HG03045 (cell line): ENCODE data around the gene CYFIP1.

Experiments
- ATAC-seq: cut with Tn5 transposase; IDR thresholded peaks from one replicate; pipeline ENCODE4 v1.9.1; 2021; ENCODE audit warnings: mild to moderate bottlenecking, moderate library complexity; ENCODE audit not compliant: unreplicated experiment

CYFIP1 gene

DNA sequence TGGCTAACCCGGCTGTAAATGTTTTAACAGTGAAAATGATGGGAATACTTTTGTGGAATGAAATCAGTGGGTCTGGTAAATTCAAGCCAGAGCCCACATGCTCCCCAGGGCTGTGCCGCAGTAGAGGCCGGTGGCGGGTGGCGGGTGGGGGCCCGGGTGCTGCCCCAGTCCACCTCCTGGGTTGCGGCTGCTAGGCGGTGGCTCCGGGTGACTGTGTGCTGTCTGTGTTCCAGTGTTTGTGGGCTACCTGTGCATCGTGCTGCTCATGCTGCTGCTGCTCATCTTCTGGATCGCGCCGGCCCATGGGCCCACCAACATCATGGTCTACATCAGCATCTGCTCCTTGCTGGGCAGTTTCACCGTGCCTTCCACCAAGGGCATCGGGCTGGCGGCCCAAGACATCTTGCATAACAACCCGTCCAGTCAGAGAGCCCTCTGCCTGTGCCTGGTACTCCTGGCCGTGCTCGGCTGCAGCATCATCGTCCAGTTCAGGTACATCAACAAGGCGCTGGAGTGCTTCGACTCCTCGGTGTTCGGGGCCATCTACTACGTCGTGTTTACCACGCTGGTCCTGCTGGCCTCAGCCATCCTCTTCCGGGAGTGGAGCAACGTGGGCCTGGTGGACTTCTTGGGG, 156.6 kb downstream of the CYFIP1 start:
- no peak for ATAC-seq

DNA sequence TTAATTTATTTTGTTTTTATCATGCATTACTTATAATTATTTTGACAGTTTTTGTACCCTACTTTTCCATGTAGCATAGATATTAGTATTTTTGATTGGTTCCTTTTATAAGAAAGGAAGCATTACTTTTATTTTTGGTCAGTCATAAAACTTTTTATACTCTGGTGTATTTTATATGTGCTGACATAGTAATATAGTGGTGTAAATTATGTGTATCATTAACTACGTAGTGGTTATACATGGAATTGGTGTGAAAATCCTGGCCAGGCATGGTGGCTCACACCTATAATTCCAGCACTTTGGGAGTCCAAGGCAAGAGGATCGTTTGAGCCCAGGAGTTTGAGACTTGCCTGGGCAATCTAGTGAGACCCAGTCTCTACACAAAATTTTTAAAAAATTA, 160.5 kb downstream of the CYFIP1 start:
- no peak for ATAC-seq
